Measurements from ENCODE around the gene LEMD2.

- TF ChIP-seq EZH2 (IDR thresholded peaks at IDR 0.05; ENCODE audit: insufficient read depth, poor library complexity, severe bottlenecking) = no peak
- TF ChIP-seq EZH2phosphoT487 (IDR thresholded peaks at IDR 0.05; ENCODE audit: insufficient read depth, low read depth) = no peak
These were observed 13.4 kb upstream of the LEMD2 start for GRCh38 chr6:33802186-33802958.
